ENCODE data around the gene FOXF1. TPM values are rescaled to one million over a fixed set of nuclear protein-coding genes. Genes with fewer than 3 reads are reported as not detected.

The FOXF1 gene
- 1.1 TPM in 2 replicates for total RNA-seq (2014; rRNA removed; shearing (Covaris generic))

GRCh38 chr16:86510465-86511261 is at the start of gene FOXF1:
Gene FOXF1 (plus strand): TSS chr16:86510527. CDS start chr16:86510570, 43 bp downstream.

GRCh38 chr16:86554917-86555703 is 44.8 kb downstream of the FOXF1 start, which contains the start of gene MTHFSD:
Gene MTHFSD (minus strand): TSS chr16:86555235. CDS start chr16:86555184, 51 bp downstream.

Other genes with a start within 250 kb of the FOXF1 start
- 14.6 and 23.3 TPM in 2 replicates for gene MTHFSD, start 44.7 kb downstream of the FOXF1 start, total RNA-seq (2014; rRNA removed; shearing (Covaris generic))
- gene FOXC2, start 56.3 kb downstream of the FOXF1 start, total RNA-seq (2014; rRNA removed; shearing (Covaris generic)), result 6.9 and 9.2 TPM in 2 replicates
- 3.6 and 3.9 TPM in 2 replicates for gene FOXL1, start 68.0 kb downstream of the FOXF1 start, total RNA-seq (2014; rRNA removed; shearing (Covaris generic))

All from A375 (cell line).